ENCODE results near the gene VAMP4. TPM values are rescaled to one million over a fixed set of nuclear protein-coding genes. Genes with fewer than 3 reads are reported as not detected.

VAMP4 gene
- total and polyA plus RNA-seq, 7 experiments from 2014 or later, result 15.5 to 27.2 (median 19.4) TPM

GRCh38 chr1:171718848-171719247, 23.0 kb downstream of the VAMP4 start:
- H3K4me1 Mint-ChIP-seq, result peaks cover 10 to 29% (median 17%) of the 10 kb centered on the region in 7 donors
- Histone ChIP-seq H3K36me3 (ENCODE audit: control insufficient read depth in 2 of 3, insufficient read depth in 3 of 3, low read length in 3 of 3) (peaks cover 0 to 18% (median 3%) of the 10 kb centered on the region in 3 experiments), H3K9me3 (ENCODE audit: control insufficient read depth in 2 of 3, low read length in 3 of 3) (peaks cover 0 to 7% (median 0%) of the 10 kb centered on the region in 3 experiments), H3K4me3 (ENCODE audit: low read length) (no peak overlapping the region), H3K27me3 (ENCODE audit: control insufficient read depth in 2 of 2, insufficient read depth in 2 of 2, low read length in 2 of 2) (no peaks in the 10 kb centered on the region), H3K27ac (ENCODE audit: low read depth, low read length) (no peak overlapping the region), H3K4me1 (ENCODE audit: control insufficient read depth in 2 of 2, insufficient read depth in 2 of 2, low read length in 2 of 2) (no peaks in the 10 kb centered on the region)
- H3K27ac Mint-ChIP-seq, result no peak overlapping the region
- CTCF ChIA-PET, result interaction anchor here (0.5 kb wide), 1 partner anchor 1030 kb away, joined by 3 read pairs; no protein-coding TSS in a partner anchor
- ATAC-seq, result no peak
- peaks cover 6 to 62% (median 29%) of the 10 kb centered on the region in 5 donors for H3K36me3 Mint-ChIP-seq
- POLR2A ChIA-PET, result no interaction called here
- no peaks in the 10 kb centered on the region for H3K27me3 Mint-ChIP-seq
- intact Hi-C loops (cut with micrococcal nuclease), result loop anchor here (5.0 to 10.0 kb wide), 3 partner anchors 62 to 634 kb away; partner anchors contain the start of gene FMO1 (in 1 of the 2)
- H3K4me3 Mint-ChIP-seq, result no peak overlapping the region
- peaks cover 0 to 17% (median 13%) of the 10 kb centered on the region in 11 donors for H3K9me3 Mint-ChIP-seq
- DNase-seq, result no peak

DNA sequence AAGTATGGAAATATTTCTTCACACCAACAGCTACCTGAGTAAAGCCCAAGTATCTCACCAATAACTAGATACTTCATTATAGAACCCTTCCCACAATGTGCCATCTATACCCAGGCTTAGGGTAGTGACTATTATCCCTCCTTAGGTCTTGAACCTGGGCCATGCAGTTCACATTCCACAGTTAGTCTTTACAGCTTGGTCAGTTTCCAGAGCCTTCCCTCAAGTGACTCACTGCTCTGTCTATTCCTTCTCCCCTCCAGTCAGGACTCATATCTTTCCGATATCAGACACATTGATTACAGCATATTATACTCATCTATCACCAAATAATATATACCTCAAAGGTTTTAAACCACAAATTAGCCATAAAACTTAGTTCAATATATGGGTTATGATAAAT, 23.6 kb downstream of the VAMP4 start:
- intact Hi-C loops (cut with micrococcal nuclease), result loop anchor here (5.0 to 10.0 kb wide), 3 partner anchors 61 to 633 kb away; partner anchors contain the start of gene FMO1 (in 1 of the 2)
- H3K4me1 ChIP-seq (ENCODE audit: control insufficient read depth in 2 of 2, insufficient read depth in 2 of 2, low read length in 2 of 2), result no peaks in the 10 kb centered on the region
- DNase-seq (no peak), ATAC-seq (no peak)
- H3K9me3 ChIP-seq (ENCODE audit: control insufficient read depth in 2 of 3, low read length in 3 of 3), result peaks cover 0 to 4% (median 0%) of the 10 kb centered on the region in 3 experiments
- ChIA-PET CTCF (interaction anchor here (0.5 kb wide), 1 partner anchor 1029 kb away, joined by 3 read pairs; no protein-coding TSS in a partner anchor), POLR2A (no interaction called here)
- H3K27me3 ChIP-seq (ENCODE audit: control insufficient read depth in 2 of 2, insufficient read depth in 2 of 2, low read length in 2 of 2), result no peaks in the 10 kb centered on the region
- no peak overlapping the region for H3K4me3 ChIP-seq (ENCODE audit: low read length)
- Mint-ChIP-seq H3K27ac (no peak overlapping the region), H3K36me3 (peaks cover 6 to 56% (median 23%) of the 10 kb centered on the region in 5 donors), H3K4me1 (peaks cover 10 to 29% (median 17%) of the 10 kb centered on the region in 7 donors), H3K4me3 (no peak overlapping the region), H3K27me3 (no peaks in the 10 kb centered on the region), H3K9me3 (peaks cover 0 to 12% (median 7%) of the 10 kb centered on the region in 11 donors)
- peaks cover 0 to 18% (median 3%) of the 10 kb centered on the region in 3 experiments for H3K36me3 ChIP-seq (ENCODE audit: control insufficient read depth in 2 of 3, insufficient read depth in 3 of 3, low read length in 3 of 3)
- H3K27ac ChIP-seq (ENCODE audit: low read depth, low read length), result no peak overlapping the region

DNA sequence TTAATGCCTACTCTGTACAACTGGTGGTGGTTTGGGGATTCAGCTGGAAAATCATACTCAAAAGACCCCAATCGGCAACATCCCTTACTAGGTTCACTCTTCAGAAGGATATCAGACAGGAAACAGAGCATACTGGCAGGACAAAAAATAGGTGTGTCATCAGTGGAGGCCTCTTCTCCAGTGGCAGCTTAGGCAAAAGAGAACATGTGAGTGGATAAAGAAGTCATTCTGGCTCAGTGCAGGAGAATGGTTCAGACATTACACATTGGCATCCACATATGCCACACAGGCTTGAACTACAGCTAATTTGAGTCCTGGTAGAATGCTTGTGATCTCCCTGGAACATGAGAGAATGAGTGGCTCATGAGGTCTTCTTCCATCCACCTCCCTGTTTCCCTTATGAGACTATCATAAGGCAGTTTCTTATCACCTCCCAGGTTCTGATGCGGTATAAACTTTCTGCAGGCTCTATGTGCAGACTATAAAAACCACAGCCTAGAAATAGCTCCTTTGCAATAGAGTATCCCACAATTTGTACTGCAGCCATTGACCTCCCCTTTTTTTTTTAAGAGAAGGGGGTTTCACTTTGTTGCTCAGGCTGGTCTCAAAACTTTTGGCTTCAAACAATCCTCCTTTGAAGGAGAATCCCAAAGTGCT, 24.7 kb downstream of the VAMP4 start:
- POLR2A ChIA-PET, result interaction anchor here (0.6 to 1.3 kb wide), 3 partner anchors 15 to 26 kb away, joined by 3 to 4 read pairs (median 4); no protein-coding TSS in a partner anchor
- Histone ChIP-seq H3K4me1 (ENCODE audit: control insufficient read depth in 2 of 2, insufficient read depth in 2 of 2, low read length in 2 of 2) (no peaks in the 10 kb centered on the region), H3K9me3 (ENCODE audit: control insufficient read depth in 2 of 3, low read length in 3 of 3) (no peaks in the 10 kb centered on the region), H3K27me3 (ENCODE audit: control insufficient read depth in 2 of 2, insufficient read depth in 2 of 2, low read length in 2 of 2) (no peaks in the 10 kb centered on the region), H3K4me3 (ENCODE audit: low read length) (no peak overlapping the region), H3K27ac (ENCODE audit: low read depth, low read length) (no peak overlapping the region), H3K36me3 (ENCODE audit: control insufficient read depth in 2 of 3, insufficient read depth in 3 of 3, low read length in 3 of 3) (peaks cover 0 to 23% (median 3%) of the 10 kb centered on the region in 3 experiments)
- Mint-ChIP-seq H3K27me3 (no peaks in the 10 kb centered on the region), H3K4me3 (no peak overlapping the region), H3K36me3 (peaks cover 0 to 52% (median 13%) of the 10 kb centered on the region in 5 donors), H3K4me1 (peaks cover 10 to 29% (median 17%) of the 10 kb centered on the region in 7 donors), H3K9me3 (peaks cover 0 to 1% (median 0%) of the 10 kb centered on the region in 11 donors), H3K27ac (no peak overlapping the region)
- intact Hi-C loops (cut with micrococcal nuclease), result loop anchor here (5.0 to 10.0 kb wide), 3 partner anchors 60 to 632 kb away; partner anchors contain the start of gene FMO1 (in 1 of the 2)
- ATAC-seq (no peak), DNase-seq (no peak)
- CTCF ChIA-PET, result interaction anchor here (0.7 kb wide), 1 partner anchor 171 kb away, joined by 4 read pairs; no protein-coding TSS in a partner anchor

DNA sequence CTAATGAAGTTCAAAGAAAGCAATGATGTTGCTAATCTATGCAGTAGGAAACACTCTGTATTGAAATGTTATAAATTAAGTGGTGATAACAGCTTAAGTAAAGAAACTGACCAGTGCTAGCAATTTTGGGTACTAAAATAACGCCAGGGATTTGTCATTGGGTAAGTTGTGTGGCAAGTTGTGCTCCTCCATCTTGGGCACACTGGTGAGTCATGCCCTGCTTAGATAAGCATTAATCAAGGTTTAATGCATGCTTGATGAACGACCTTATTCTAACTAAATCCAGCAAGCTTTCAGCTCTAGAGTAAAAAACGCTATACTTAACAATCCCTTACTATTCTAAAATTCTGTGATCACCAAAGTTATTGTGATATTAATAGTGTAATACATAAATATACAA, 25.2 kb downstream of the VAMP4 start:
- ChIA-PET CTCF (interaction anchor here (0.7 kb wide), 1 partner anchor 170 kb away, joined by 4 read pairs; no protein-coding TSS in a partner anchor), POLR2A (interaction anchor here (0.6 to 1.3 kb wide), 2 partner anchors 15 to 26 kb away, joined by 3 to 4 read pairs; no protein-coding TSS in a partner anchor)
- H3K9me3 Mint-ChIP-seq, result no peaks in the 10 kb centered on the region
- H3K27me3 Mint-ChIP-seq, result no peaks in the 10 kb centered on the region
- intact Hi-C loops (cut with micrococcal nuclease), result loop anchor here (5.0 to 10.0 kb wide), 3 partner anchors 59 to 632 kb away; partner anchors contain the start of gene FMO1 (in 1 of the 2)
- Histone ChIP-seq H3K4me1 (ENCODE audit: control insufficient read depth in 2 of 2, insufficient read depth in 2 of 2, low read length in 2 of 2) (no peaks in the 10 kb centered on the region), H3K27me3 (ENCODE audit: control insufficient read depth in 2 of 2, insufficient read depth in 2 of 2, low read length in 2 of 2) (no peaks in the 10 kb centered on the region), H3K9me3 (ENCODE audit: control insufficient read depth in 2 of 3, low read length in 3 of 3) (no peaks in the 10 kb centered on the region), H3K4me3 (ENCODE audit: low read length) (no peak overlapping the region), H3K27ac (ENCODE audit: low read depth, low read length) (no peak overlapping the region), H3K36me3 (ENCODE audit: control insufficient read depth in 2 of 3, insufficient read depth in 3 of 3, low read length in 3 of 3) (peaks cover 0 to 23% (median 3%) of the 10 kb centered on the region in 3 experiments)
- ATAC-seq (no peak), DNase-seq (no peak)
- H3K4me3 Mint-ChIP-seq, result no peak overlapping the region
- H3K4me1 Mint-ChIP-seq, result peaks cover 10 to 29% (median 17%) of the 10 kb centered on the region in 7 donors
- H3K36me3 Mint-ChIP-seq, result peaks cover 0 to 52% (median 11%) of the 10 kb centered on the region in 5 donors
- no peak overlapping the region for H3K27ac Mint-ChIP-seq

GRCh38 chr1:171715813-171716251, 26.0 kb downstream of the VAMP4 start:
- no peak for ATAC-seq
- intact Hi-C loops (cut with micrococcal nuclease), result loop anchor here (5.0 to 10.0 kb wide), 3 partner anchors 59 to 631 kb away; partner anchors contain the start of gene FMO1 (in 1 of the 2)
- Histone ChIP-seq H3K4me3 (ENCODE audit: low read length) (no peak overlapping the region), H3K9me3 (ENCODE audit: control insufficient read depth in 2 of 3, low read length in 3 of 3) (no peaks in the 10 kb centered on the region), H3K4me1 (ENCODE audit: control insufficient read depth in 2 of 2, insufficient read depth in 2 of 2, low read length in 2 of 2) (no peaks in the 10 kb centered on the region), H3K36me3 (ENCODE audit: control insufficient read depth in 2 of 3, insufficient read depth in 3 of 3, low read length in 3 of 3) (peaks cover 0 to 23% (median 3%) of the 10 kb centered on the region in 3 experiments), H3K27me3 (ENCODE audit: control insufficient read depth in 2 of 2, insufficient read depth in 2 of 2, low read length in 2 of 2) (no peaks in the 10 kb centered on the region), H3K27ac (ENCODE audit: low read depth, low read length) (no peak overlapping the region)
- Mint-ChIP-seq H3K4me3 (no peak overlapping the region), H3K36me3 (peaks cover 0 to 45% (median 11%) of the 10 kb centered on the region in 5 donors), H3K27me3 (no peaks in the 10 kb centered on the region), H3K4me1 (peaks cover 7 to 21% (median 11%) of the 10 kb centered on the region in 7 donors), H3K9me3 (no peaks in the 10 kb centered on the region), H3K27ac (no peak overlapping the region)
- ChIA-PET POLR2A (no interaction called here), CTCF (no interaction called here)
- no peak for DNase-seq

GRCh38 chr1:171712341-171712740, 29.5 kb downstream of the VAMP4 start:
- peak overlapping the region in 1 of 9 donors; percentile 38 for H3K27ac Mint-ChIP-seq
- ATAC-seq, result no peak
- H3K9me3 ChIP-seq (ENCODE audit: control insufficient read depth in 2 of 3, low read length in 3 of 3), result no peaks in the 10 kb centered on the region
- no peaks in the 10 kb centered on the region for H3K27me3 ChIP-seq (ENCODE audit: control insufficient read depth in 2 of 2, insufficient read depth in 2 of 2, low read length in 2 of 2)
- H3K4me1 Mint-ChIP-seq, result no peaks in the 10 kb centered on the region
- no peaks in the 10 kb centered on the region for H3K4me1 ChIP-seq (ENCODE audit: control insufficient read depth in 2 of 2, insufficient read depth in 2 of 2, low read length in 2 of 2)
- H3K36me3 ChIP-seq (ENCODE audit: control insufficient read depth in 2 of 3, insufficient read depth in 3 of 3, low read length in 3 of 3), result peaks cover 3 to 16% (median 4%) of the 10 kb centered on the region in 3 experiments
- intact Hi-C loops (cut with micrococcal nuclease), result loop anchor here in 1 of 2 donors (10.0 kb wide), 1 partner anchor 628 kb away; no protein-coding TSS in a partner anchor
- POLR2A ChIA-PET, result no interaction called here
- no peaks in the 10 kb centered on the region for H3K9me3 Mint-ChIP-seq
- no peak overlapping the region for H3K4me3 Mint-ChIP-seq
- CTCF ChIA-PET, result interaction anchor here (0.7 kb wide), 1 partner anchor 90 kb away, joined by 4 read pairs; no protein-coding TSS in a partner anchor
- no peak overlapping the region for H3K27ac ChIP-seq (ENCODE audit: low read depth, low read length)
- H3K36me3 Mint-ChIP-seq, result peaks cover 7 to 40% (median 15%) of the 10 kb centered on the region in 5 donors
- H3K4me3 ChIP-seq (ENCODE audit: low read length), result no peak overlapping the region
- H3K27me3 Mint-ChIP-seq, result no peaks in the 10 kb centered on the region
- DNase-seq, result no peak

Data from naive thymus-derived CD4-positive, alpha-beta T cell (primary cell).